Right lobe of liver (tissue), 4 donors: ENCODE data around the gene SLC37A1.

Experiments used
- CTCF ChIP-seq, 4 donors: fragments of 200-600 bp in 3 of 4; fragments of 450-650 bp in 1 of 4; IDR thresholded peaks; one replicate each; pipeline versions ENCODE4 v1.5.1 to v1.8.0; 2016 to 2022; ENCODE audit warnings: antibody characterized with exemption in 4 of 4, mild to moderate bottlenecking in 2 of 4
- POLR2A ChIP-seq: fragments of 450-650 bp; IDR thresholded peaks from one replicate; pipeline ENCODE4 v1.6.1; 2017; ENCODE audit warnings: antibody characterized with exemption, mild to moderate bottlenecking
- donor health status: DM: no; HTN: no; CAD: no.
- donor health status: DM: no; HTN: no; CAD: no.
- donor health status: DM: no; HTN: yes; CAD: no.

GRCh38 chr21:42508371-42508770, 5.3 kb upstream of the SLC37A1 start:
- TF ChIP-seq CTCF (IDR thresholded peaks at IDR 0.05), result no peak
- no peak for TF ChIP-seq POLR2A
